Measurements from ENCODE around the gene SPCS2.

DNA sequence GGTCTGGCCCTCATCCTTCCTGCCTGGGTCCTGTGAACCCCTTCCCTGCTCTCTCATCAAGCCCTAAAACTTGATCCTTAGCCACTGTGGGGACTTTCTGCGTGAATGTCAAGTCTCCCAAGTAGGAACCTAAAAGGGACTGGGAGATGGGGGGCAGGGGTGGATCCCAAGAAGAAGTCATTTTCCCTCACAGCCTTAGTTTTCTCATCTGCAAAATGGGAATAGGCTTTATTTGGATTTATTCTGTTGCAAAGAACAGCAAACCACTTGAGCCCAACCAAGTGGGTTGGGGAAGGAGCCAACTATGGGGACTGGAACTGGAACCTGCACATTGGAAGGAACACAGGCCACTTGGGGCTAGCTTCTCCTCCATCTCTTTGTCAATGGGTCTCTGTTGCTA is 76.5 kb downstream of the SPCS2 start:
- TF ChIP-seq, protein P1, sequence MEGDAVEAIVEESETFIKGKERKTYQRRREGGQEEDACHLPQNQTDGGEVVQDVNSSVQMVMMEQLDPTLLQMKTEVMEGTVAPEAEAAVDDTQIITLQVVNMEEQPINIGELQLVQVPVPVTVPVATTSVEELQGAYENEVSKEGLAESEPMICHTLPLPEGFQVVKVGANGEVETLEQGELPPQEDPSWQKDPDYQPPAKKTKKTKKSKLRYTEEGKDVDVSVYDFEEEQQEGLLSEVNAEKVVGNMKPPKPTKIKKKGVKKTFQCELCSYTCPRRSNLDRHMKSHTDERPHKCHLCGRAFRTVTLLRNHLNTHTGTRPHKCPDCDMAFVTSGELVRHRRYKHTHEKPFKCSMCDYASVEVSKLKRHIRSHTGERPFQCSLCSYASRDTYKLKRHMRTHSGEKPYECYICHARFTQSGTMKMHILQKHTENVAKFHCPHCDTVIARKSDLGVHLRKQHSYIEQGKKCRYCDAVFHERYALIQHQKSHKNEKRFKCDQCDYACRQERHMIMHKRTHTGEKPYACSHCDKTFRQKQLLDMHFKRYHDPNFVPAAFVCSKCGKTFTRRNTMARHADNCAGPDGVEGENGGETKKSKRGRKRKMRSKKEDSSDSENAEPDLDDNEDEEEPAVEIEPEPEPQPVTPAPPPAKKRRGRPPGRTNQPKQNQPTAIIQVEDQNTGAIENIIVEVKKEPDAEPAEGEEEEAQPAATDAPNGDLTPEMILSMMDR (IDR thresholded peaks at IDR 0.05; ENCODE audit: low read depth, low read length, missing input control) = no peak
- TF ChIP-seq, protein P2, sequence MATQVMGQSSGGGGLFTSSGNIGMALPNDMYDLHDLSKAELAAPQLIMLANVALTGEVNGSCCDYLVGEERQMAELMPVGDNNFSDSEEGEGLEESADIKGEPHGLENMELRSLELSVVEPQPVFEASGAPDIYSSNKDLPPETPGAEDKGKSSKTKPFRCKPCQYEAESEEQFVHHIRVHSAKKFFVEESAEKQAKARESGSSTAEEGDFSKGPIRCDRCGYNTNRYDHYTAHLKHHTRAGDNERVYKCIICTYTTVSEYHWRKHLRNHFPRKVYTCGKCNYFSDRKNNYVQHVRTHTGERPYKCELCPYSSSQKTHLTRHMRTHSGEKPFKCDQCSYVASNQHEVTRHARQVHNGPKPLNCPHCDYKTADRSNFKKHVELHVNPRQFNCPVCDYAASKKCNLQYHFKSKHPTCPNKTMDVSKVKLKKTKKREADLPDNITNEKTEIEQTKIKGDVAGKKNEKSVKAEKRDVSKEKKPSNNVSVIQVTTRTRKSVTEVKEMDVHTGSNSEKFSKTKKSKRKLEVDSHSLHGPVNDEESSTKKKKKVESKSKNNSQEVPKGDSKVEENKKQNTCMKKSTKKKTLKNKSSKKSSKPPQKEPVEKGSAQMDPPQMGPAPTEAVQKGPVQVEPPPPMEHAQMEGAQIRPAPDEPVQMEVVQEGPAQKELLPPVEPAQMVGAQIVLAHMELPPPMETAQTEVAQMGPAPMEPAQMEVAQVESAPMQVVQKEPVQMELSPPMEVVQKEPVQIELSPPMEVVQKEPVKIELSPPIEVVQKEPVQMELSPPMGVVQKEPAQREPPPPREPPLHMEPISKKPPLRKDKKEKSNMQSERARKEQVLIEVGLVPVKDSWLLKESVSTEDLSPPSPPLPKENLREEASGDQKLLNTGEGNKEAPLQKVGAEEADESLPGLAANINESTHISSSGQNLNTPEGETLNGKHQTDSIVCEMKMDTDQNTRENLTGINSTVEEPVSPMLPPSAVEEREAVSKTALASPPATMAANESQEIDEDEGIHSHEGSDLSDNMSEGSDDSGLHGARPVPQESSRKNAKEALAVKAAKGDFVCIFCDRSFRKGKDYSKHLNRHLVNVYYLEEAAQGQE (IDR thresholded peaks at IDR 0.05) = no peak
- TF ChIP-seq RXRA (IDR thresholded peaks at IDR 0.05) (no peak), GABPA (IDR thresholded peaks at IDR 0.05 in 1 of 2, conservative IDR thresholded peaks at IDR 0.05 in 1 of 2) (no peak), RAD21 (IDR thresholded peaks at IDR 0.05) (no peak), HNF4G (IDR thresholded peaks at IDR 0.05) (no peak)
- TF ChIP-seq, protein P3, sequence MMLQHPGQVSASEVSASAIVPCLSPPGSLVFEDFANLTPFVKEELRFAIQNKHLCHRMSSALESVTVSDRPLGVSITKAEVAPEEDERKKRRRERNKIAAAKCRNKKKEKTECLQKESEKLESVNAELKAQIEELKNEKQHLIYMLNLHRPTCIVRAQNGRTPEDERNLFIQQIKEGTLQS (IDR thresholded peaks at IDR 0.05) = no peak
